ENCODE data around the gene EIF4E3.

The EIF4E3 gene

GRCh38 chr3:71751602-71752001, 26.4 kb upstream of the EIF4E3 start (continued):
- TF ChIP-seq POU6F1 (CRISPR knock-in tag; IDR thresholded peaks at IDR 0.05; ENCODE audit: borderline replicate concordance, low read depth) = no peak

- no peak for TF ChIP-seq GLIS3 (CRISPR knock-in tag; IDR thresholded peaks at IDR 0.05)
- no peak for ATAC-seq
Measured at GRCh38 chr3:71744738-71745137, 19.5 kb upstream of the EIF4E3 start.

GRCh38 chr3:71742621-71743020, 17.4 kb upstream of the EIF4E3 start:
- ATAC-seq = no peak
- TF ChIP-seq CSDC2 (CRISPR knock-in tag; IDR thresholded peaks at IDR 0.05) (no peak), ARNTL (CRISPR knock-in tag; IDR thresholded peaks at IDR 0.05; ENCODE audit: borderline replicate concordance, low read depth) (no peak), TOX (CRISPR knock-in tag; IDR thresholded peaks at IDR 0.05; ENCODE audit: borderline replicate concordance) (no peak), ZNF565 (CRISPR knock-in tag; conservative IDR thresholded peaks at IDR 0.05; ENCODE audit: low read depth) (no peak), PPARA (CRISPR knock-in tag; IDR thresholded peaks at IDR 0.05; ENCODE audit: borderline replicate concordance) (no peak), POU6F1 (CRISPR knock-in tag; IDR thresholded peaks at IDR 0.05; ENCODE audit: borderline replicate concordance, low read depth) (no peak), SNAI2 (CRISPR knock-in tag; IDR thresholded peaks at IDR 0.05) (no peak), ZFP30 (CRISPR knock-in tag; IDR thresholded peaks at IDR 0.05) (no peak), TCF4 (CRISPR knock-in tag; IDR thresholded peaks at IDR 0.05; ENCODE audit: borderline replicate concordance) (no peak), BACH2 (CRISPR knock-in tag; IDR thresholded peaks at IDR 0.05; ENCODE audit: borderline replicate concordance) (no peak), ZNF8 (CRISPR knock-in tag; IDR thresholded peaks at IDR 0.05) (no peak), RARB (CRISPR knock-in tag; IDR thresholded peaks at IDR 0.05) (no peak), ESRRG (CRISPR knock-in tag; IDR thresholded peaks at IDR 0.05) (no peak)

GRCh38 chr3:71734881-71735280, 9.7 kb upstream of the EIF4E3 start:
- ATAC-seq = no peak
- TF ChIP-seq TCF4 (CRISPR knock-in tag; IDR thresholded peaks at IDR 0.05; ENCODE audit: borderline replicate concordance) (no peak), ISL1 (CRISPR knock-in tag; IDR thresholded peaks at IDR 0.05) (no peak), ZNF8 (CRISPR knock-in tag; IDR thresholded peaks at IDR 0.05) (no peak)

GRCh38 chr3:71733319-71733718, 8.1 kb upstream of the EIF4E3 start:
- no peak for TF ChIP-seq CREB5 (CRISPR knock-in tag; IDR thresholded peaks at IDR 0.05; ENCODE audit: low read depth)
- no peak for TF ChIP-seq TOX (CRISPR knock-in tag; IDR thresholded peaks at IDR 0.05; ENCODE audit: borderline replicate concordance)
- no peak for TF ChIP-seq PPARA (CRISPR knock-in tag; IDR thresholded peaks at IDR 0.05; ENCODE audit: borderline replicate concordance)
- no peak for TF ChIP-seq SNAI2 (CRISPR knock-in tag; IDR thresholded peaks at IDR 0.05)
- no peak for TF ChIP-seq ZC3H10 (CRISPR knock-in tag; IDR thresholded peaks at IDR 0.05)
- TF ChIP-seq TCF4 (CRISPR knock-in tag; IDR thresholded peaks at IDR 0.05; ENCODE audit: borderline replicate concordance) = no peak
- TF ChIP-seq BACH2 (CRISPR knock-in tag; IDR thresholded peaks at IDR 0.05; ENCODE audit: borderline replicate concordance) = no peak
- no peak for TF ChIP-seq CSDC2 (CRISPR knock-in tag; IDR thresholded peaks at IDR 0.05)
- TF ChIP-seq TSHZ2 (CRISPR knock-in tag; IDR thresholded peaks at IDR 0.05) = no peak
- no peak for TF ChIP-seq ZFP3 (CRISPR knock-in tag; IDR thresholded peaks at IDR 0.05)
- no peak for TF ChIP-seq ISL1 (CRISPR knock-in tag; IDR thresholded peaks at IDR 0.05)
- no peak for TF ChIP-seq ZNF8 (CRISPR knock-in tag; IDR thresholded peaks at IDR 0.05)
- no peak for TF ChIP-seq OSR1 (CRISPR knock-in tag; IDR thresholded peaks at IDR 0.05)
- no peak for TF ChIP-seq ZNF565 (CRISPR knock-in tag; conservative IDR thresholded peaks at IDR 0.05; ENCODE audit: low read depth)
- TF ChIP-seq GLIS3 (CRISPR knock-in tag; IDR thresholded peaks at IDR 0.05) = no peak
- TF ChIP-seq ZFP30 (CRISPR knock-in tag; IDR thresholded peaks at IDR 0.05) = no peak
- no peak for TF ChIP-seq POU6F1 (CRISPR knock-in tag; IDR thresholded peaks at IDR 0.05; ENCODE audit: borderline replicate concordance, low read depth)
- TF ChIP-seq PATZ1 (CRISPR knock-in tag; IDR thresholded peaks at IDR 0.05; ENCODE audit: borderline replicate concordance) = no peak
- no peak for TF ChIP-seq ESRRG (CRISPR knock-in tag; IDR thresholded peaks at IDR 0.05)
- no peak for TF ChIP-seq ARNTL (CRISPR knock-in tag; IDR thresholded peaks at IDR 0.05; ENCODE audit: borderline replicate concordance, low read depth)
- ATAC-seq = no peak
